Activated CD4-positive, CD25-positive, alpha-beta regulatory T cell (primary cell): ENCODE results near the gene TCF4.

Experiments used
- DNase-seq, 4 experiments: peaks; one replicate each; lab custom pipeline; 2025; lab: John Stamatoyannopoulos, UW

Gene TCF4

DNA sequence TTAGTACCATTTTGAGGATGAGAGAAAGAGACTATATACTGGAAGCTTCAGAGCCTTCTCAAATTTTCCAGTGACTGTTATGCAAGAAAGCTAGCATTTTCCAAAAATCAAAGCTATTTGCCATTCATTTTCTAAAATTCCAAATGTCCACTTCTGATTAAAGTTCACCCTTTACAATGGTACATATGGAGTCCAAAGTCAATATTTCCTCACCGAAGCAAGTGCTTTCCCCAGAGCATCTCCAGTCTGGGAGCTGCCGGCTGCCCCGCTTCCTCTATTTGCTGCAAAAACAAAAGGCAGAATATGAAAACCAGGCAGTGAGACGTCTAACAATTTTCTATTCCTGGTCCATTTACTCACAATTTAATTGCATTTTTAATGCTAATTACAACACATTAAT is 326.7 kb downstream of the TCF4 start:
- no peak for DNase-seq

- DNase-seq, result no peak
Observed at GRCh38 chr18:55258088-55258487, 329.9 kb downstream of the TCF4 start.

DNA sequence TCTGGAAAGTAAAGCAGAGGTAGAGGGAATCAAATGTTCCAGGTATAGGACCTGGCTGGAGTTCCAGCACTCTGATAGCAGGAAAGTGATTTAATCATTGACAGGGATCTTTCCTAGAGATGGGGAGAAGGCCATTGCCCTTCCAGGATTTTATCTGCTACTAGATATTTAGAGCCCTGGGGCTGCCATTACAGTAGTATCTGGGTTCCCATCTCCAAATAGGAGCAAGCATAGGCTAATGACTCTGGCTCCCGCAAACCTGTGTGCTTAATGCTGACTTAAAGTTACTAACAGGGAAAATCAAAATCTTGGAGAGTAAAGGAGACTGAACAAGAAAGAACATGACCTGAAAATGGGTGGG is 331.1 kb downstream of the TCF4 start:
- DNase-seq, result no peak

GRCh38 chr18:55256226-55256928 is 331.6 kb downstream of the TCF4 start:
- no peak for DNase-seq

- DNase-seq, result no peak
Observed at GRCh38 chr18:55253814-55254213, 334.2 kb downstream of the TCF4 start.

- no peak for DNase-seq
Observed at GRCh38 chr18:55252901-55253300, 335.1 kb downstream of the TCF4 start.

- DNase-seq, result no peak
Observed at GRCh38 chr18:55252053-55252675, 335.8 kb downstream of the TCF4 start.

- DNase-seq, result no peak
Observed at GRCh38 chr18:55251254-55251971, 336.6 kb downstream of the TCF4 start.

- no peak for DNase-seq
Observed at GRCh38 chr18:55250768-55251173, 337.2 kb downstream of the TCF4 start.

DNA sequence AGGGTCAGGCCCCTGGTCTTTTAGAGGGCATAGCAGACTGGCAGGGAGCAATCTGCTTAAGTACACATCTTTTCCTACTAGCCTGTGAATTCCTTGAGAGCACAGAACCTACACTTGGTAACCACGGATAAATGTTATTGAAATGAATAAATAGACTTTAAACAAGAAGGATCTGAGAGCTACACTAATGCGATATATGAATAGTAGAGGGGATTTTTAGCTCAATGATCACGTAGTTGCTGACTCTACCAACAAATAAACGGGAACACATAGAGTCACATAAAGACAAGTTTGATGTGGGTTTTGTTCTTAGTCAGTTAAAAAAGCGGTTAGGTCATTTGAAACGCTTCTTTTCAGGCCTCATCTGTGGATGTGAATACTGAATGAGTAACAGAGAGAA is 338.4 kb downstream of the TCF4 start:
- no peak for DNase-seq

DNA sequence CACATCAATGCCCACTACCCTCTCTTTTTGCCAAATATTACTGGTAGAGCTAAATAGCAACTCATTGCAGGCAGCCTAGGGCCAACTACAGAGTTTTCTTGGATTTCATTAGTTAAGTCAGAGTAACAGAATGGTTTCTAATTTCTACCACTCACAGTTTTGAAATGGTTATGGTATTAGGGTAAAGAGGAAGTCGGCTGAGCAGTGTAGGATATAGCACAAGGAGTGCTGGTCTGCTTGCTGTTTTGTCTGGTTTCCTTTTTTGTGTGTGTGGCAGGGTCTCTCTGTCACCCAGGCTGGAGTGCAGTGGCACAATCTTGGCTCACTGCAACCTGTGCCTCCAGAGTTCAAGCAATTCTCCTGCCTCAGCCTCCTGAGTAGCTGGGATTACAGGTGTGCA is 339.5 kb downstream of the TCF4 start:
- DNase-seq, result no peak

DNA sequence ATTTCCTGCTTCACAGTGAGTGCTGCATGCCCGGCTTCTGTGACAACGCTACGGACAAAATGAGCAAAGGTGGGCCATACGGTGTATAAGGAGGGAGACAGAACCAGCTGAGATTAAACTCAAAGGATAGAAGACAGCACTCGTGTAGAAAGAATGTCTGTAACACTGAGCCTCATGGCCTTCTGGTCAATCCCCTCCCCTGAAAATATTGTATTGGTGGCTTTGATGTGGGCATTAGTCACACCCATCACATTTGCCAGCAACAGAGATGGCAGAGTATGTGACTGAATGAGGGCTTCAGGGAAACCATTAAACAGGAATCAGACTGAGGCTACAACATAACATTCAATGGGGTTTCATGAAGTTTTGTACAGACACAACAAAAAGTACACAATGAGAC is 341.0 kb downstream of the TCF4 start:
- no peak for DNase-seq

DNA sequence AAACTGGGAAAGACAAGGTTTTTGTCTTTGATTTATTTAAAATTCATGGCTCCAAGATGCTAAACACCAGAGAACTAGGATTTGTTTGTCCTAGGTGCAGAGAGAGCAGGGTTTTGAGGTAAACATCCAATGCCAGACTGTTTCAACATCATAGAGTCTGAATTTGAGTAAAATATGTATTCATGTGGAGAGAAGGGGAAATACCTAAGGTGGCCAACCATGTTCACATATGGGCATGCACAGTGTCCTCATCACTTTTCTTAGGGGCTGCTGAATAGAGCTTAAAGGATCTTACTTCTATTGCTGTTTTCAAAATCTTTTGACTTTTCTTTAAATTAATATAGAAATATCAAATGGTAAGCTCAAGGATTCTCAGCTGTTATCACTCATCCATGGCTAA is 341.7 kb downstream of the TCF4 start:
- DNase-seq, result no peak

DNA sequence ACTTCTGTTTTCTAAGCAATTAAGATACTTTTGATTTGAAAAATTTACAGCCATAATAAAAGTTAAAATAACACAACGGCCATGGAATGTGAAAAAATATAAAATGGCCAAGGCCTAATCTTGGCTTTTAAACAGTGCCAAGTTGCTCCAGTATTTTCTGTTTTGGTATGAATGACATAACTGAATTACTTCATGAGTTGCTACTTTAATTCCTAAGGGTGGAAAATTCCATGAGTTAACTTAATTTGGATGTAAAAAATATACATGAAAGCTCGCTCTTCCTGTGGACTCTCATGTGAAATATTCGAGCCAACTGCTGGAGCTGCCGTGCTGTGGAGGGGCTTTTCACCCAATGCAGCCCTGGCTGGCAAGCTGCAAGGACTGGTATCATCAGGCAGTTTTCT is 342.8 kb downstream of the TCF4 start:
- no peak for DNase-seq

GRCh38 chr18:55244546-55244945 is 343.4 kb downstream of the TCF4 start:
- no peak for DNase-seq

GRCh38 chr18:55243857-55244256 is 344.1 kb downstream of the TCF4 start:
- DNase-seq, result no peak

DNA sequence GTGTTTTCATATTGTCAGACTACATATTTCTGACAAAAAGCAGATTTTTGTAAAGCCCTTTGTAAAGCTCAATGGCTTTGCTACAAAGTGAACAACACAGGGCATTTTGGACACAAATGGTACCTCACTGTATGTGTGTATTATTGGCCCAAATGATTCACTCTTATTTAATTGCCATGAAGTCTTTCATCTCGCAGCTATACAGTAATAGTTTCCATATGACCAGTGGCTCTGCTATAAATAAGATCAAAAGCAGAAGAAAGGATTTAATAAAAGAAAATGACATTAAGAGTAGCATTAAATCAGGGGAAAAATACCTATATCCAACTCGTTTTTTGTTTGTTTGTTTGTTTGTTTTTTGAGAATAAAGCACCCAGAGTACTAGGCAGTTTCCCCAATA is 344.7 kb downstream of the TCF4 start:
- no peak for DNase-seq

DNA sequence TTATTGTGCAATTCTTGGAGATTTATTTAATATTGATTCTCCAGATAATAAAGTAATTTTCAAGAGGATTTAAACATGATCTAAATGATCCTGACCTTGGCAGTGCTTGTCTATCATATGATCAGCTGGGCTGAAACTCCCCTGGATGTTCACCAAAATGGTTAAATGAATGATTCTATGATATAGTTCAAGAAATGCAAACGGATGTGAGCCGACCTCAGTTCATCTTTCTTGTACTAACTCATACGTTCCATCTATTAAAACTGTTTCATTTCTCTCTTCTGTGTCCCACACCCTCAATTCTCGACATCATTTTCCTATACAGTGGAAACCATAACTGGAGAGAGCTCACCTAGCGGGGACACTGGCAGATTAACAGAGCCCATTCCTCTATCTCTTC is 347.0 kb downstream of the TCF4 start:
- no peak for DNase-seq

GRCh38 chr18:55239740-55240139 is 348.3 kb downstream of the TCF4 start:
- DNase-seq, result no peak

GRCh38 chr18:55237660-55238059 is 350.3 kb downstream of the TCF4 start:
- DNase-seq, result no peak

- DNase-seq, result no peak
Observed at GRCh38 chr18:55236150-55236931, 351.7 kb downstream of the TCF4 start.

DNA sequence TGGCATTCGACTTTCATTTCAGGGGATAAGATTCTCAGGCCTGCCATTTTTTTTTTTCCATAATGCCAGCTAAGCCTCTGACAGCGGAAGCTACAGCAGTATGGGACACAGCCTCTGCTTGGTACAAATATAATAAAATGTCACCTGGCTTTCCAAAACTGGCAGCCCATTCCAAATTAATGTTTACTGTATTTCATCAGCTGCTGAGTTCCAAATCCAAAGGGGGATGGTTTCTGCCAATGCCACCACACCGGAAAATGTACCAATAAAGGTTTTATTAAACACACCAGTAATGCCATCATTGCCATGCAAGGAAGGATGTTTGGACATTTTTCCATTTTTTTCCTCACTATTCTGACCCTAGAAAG is 352.9 kb downstream of the TCF4 start:
- no peak for DNase-seq
